ENCODE data around the gene ARL6.

DNA sequence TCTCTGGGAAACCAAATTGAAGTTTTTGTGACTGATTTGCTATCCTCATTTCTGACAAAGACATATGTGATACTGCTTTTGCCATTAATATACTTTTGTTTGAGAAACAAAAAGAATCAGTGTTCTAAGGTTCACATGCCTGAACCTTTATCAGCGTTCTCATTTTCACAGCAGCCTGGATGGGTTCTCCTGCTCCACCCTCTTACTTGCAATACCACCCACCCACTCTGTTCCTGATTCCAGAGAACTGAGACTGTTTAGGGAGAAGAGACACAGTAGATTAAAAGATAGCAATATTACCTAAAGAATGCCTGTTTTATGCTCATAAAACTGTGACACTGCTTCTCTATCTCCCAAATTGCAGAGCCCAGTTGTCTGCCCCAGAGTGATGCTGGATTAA is 25.8 kb upstream of the ARL6 start:
- TF ChIP-seq POLR2A (IDR thresholded peaks at IDR 0.05) = no peak
- TF ChIP-seq, protein P1, sequence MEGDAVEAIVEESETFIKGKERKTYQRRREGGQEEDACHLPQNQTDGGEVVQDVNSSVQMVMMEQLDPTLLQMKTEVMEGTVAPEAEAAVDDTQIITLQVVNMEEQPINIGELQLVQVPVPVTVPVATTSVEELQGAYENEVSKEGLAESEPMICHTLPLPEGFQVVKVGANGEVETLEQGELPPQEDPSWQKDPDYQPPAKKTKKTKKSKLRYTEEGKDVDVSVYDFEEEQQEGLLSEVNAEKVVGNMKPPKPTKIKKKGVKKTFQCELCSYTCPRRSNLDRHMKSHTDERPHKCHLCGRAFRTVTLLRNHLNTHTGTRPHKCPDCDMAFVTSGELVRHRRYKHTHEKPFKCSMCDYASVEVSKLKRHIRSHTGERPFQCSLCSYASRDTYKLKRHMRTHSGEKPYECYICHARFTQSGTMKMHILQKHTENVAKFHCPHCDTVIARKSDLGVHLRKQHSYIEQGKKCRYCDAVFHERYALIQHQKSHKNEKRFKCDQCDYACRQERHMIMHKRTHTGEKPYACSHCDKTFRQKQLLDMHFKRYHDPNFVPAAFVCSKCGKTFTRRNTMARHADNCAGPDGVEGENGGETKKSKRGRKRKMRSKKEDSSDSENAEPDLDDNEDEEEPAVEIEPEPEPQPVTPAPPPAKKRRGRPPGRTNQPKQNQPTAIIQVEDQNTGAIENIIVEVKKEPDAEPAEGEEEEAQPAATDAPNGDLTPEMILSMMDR (IDR thresholded peaks at IDR 0.05) = no peak
